NCI-H345 treated with DMSO at 0.1 percent for 48 hours (cell line): ENCODE measurements around the gene AGPAT3.

Experiments
- DNase-seq: peaks from one replicate; lab custom pipeline; 2025; ENCODE audit not compliant: unreplicated experiment; lab: John Stamatoyannopoulos, UW

Gene AGPAT3

GRCh38 chr21:43905726-43906455 lies 40.9 kb downstream of the AGPAT3 start:
- no peak for DNase-seq

GRCh38 chr21:43906585-43907370 lies 41.8 kb downstream of the AGPAT3 start:
- DNase-seq = no peak

- DNase-seq = no peak
These were observed 42.7 kb downstream of the AGPAT3 start for GRCh38 chr21:43907751-43908150.

- DNase-seq = no peak
These were observed 43.1 kb downstream of the AGPAT3 start for GRCh38 chr21:43908167-43908566.

DNA sequence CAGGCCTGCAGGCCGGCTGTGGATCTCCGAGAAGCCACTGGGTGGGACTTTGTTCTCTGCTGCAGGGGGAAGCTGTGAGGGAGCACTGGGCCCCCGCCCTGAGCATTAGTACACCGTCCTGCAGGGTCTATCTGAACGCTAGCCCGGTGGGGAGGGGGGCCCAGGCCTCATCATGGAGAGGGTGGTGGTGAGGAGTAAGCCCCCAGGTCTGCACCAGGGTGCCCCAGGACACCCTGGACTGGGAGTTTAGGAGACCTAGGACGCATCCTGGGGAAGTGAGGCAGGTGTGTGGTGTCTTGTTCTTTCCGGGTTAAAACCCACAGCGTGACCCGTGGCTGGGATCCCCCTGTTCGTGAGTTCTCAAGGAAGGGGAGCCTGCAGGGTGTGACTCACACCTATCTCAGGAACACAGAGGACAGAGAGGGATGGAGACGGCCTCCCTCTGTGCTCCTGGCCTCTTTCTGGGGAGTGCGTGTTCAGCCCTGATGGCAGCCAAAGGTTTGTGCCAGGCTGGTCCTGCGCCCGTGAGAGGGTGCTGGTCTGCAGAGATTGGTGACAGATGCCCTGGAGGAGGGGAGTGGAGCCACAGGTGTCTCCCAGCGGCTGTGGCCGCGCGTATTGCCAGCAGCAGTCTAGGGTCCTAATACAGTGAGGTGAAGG lies 44.8 kb downstream of the AGPAT3 start:
- no peak for DNase-seq

GRCh38 chr21:43910460-43910859 lies 45.4 kb downstream of the AGPAT3 start:
- no peak for DNase-seq

GRCh38 chr21:43911015-43911934 lies 46.3 kb downstream of the AGPAT3 start:
- DNase-seq = no peak

DNA sequence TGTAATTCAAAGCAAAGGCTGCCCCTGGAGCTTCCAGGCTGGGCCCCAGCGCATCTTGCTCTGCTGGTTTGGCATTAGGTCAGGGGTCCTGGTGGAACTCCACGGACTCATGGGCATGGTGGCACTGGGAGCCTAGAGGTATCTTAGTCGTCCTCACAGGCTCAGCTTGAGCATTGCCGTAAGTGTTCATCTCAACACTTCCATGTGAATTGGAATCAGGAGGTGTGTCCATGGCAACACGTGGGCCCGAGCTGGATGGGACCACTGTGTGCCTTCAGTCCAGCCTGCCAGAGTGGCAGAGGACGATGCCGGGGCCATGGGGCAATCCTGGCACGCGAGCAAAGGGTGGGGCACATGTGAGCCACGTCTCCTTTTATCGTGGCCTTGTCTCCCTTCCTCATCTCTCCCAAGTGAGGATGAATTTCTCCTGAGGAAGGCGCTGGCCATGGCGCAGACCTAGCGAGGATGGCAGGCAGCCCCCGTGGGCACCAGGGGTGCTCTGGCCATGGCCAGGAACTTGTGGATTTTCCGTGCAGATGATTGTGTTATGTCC lies 47.0 kb downstream of the AGPAT3 start:
- no peak for DNase-seq

GRCh38 chr21:43912500-43912899 lies 47.5 kb downstream of the AGPAT3 start:
- DNase-seq = no peak

DNA sequence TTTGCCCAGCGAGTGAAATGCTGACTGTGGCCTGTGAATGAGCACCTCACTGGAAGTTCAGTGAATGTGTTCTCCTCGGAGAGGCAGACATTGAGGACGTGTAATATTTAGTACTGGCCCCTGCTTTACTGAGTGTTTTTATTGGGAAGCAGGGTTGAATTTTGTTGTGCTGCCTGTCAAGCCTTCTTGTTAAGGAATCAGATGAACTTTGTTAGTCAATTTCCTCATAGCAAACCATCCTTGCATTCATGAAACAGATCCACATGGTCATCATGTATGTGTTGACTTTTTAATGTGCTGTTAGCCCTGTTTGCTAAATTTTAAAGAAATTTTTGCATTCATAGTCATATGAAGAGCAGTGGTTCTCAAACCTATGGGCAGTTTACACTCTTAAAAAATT lies 47.9 kb downstream of the AGPAT3 start:
- DNase-seq = no peak

DNA sequence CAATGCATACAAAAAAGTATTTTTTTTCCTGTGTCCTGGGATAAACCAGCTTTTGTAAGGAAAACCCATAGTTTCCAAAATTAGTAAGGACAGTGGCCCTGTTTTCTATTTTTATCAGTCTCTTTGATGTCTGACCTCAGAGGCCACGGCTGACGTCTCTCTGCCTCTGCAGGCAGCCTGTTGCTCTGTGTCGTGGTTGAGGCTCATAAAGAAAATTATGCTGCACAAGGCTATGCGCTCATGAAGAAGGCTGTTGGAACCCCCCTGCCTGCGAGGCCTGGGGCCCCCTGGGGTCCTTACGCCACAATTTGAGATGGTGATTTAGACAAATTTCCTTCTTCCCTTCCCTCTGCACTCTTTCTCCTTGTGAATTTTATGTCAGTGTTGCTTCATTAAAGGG lies 48.9 kb downstream of the AGPAT3 start:
- DNase-seq = no peak

- no peak for DNase-seq
These were observed 51.1 kb downstream of the AGPAT3 start for GRCh38 chr21:43916076-43916475.

DNA sequence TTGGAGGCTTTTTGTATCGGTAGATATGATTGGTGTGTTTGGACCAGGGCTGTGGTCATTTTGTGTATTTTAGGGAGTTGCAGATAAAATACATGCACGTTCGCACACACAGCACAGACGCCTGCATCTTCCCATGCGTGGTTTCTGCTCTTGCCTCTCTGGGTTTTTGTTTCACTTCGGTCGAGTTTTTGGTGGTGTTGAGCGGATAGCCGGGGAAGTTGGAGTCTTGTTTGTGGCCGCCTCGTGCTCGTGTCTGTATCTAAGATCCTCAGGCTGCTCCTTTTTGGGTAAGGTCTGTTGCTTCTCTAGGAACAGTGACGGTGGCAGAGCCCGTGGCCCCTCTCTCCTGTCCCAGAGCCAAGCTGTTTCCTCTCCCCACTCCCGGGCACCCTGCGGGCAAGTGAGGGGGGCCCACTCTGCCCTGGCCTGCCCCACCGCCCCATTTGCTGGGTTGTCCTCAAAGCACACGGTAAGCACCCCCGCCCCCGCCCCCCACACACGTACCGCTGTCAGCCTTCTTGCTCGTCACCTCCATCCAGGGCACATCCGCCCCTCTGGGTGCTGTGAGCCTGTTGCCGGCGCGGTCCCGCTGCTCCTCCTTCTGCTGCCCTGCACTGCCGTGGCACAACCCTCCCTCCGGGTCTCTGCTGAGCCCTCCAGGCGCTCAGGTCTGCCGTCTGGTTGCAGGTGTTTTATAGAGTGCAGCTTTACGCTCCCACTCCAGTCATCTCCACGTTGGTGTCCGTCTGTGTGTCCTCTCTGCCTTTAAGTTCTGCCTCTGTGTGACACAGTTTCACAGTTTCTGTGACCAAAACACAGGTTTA lies 51.9 kb downstream of the AGPAT3 start:
- DNase-seq = no peak

DNA sequence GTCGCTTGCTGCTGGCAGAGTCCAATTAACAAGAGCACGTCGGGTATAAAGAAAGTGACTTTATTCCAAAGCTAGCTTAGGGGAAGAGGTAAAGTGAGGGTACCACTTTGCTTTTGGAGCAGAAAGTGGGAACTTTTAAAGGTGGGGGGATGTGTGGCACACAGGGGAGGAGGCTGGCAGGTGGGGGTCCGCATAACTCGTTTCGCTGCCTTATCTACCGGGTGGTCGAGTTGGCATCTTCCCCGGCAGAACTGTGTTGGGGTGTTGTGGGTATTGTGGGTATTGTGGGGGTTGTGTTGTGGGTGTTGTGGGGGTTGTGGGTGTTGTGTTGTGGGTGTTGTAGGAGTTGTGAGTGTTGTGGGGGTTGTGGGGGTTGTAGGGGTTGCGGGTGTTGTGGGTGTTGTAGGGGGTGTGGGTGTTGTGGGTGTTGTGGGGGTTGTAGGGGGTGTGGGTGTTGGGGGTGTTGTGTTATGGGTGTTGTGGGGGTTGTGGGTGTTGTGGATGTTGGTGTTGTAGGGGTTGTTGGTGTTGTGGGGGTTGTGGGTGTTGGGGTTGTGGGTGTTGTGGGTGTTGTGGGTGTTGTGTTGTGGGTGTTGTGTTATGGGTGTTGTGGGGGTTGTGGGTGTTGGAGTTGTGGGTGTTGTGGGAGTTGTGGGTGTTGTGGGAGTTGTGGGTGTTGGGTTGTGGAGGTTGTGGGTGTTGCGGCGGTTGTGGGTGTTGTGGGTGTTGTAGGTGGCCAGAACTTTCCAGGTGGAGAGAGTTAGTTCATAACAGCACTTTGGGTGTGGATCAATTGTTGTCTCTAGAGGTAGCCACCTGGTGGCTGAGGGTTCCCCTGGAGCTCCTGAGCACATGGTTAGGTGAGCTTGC lies 52.7 kb downstream of the AGPAT3 start:
- no peak for DNase-seq

DNA sequence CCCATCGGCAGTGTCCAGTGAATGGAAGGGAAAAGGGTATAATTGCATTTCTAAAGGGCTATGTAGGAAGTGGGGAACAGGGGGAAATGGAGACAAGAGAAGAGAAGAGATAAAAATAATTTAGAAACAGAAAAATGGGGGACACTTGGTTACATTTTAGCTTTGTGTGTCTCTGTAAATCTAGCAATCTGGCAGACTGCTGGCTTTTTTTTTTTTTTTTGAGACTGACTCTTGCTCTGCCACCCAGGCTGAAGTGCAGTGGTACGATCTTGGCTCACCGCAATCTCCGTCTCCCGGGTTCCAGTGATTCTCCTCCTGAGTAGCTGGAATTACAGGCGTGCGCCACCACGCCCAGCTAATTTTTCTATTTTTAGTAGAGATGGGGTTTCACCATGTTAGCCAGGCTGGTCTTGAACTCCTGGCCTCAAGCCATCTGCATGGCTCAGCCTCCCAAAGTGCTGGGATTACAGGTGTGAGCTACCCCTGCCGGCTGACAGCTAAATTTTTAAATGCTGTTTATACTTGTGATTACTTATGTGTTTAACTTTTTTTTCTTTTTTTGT lies 53.4 kb downstream of the AGPAT3 start:
- DNase-seq = no peak

- no peak for DNase-seq
These were observed 54.3 kb downstream of the AGPAT3 start for GRCh38 chr21:43919283-43919682.

- DNase-seq = no peak
These were observed 55.1 kb downstream of the AGPAT3 start for GRCh38 chr21:43919871-43920801.
